ENCODE measurements around the gene PLPPR4. TPM values are rescaled to one million over a fixed set of nuclear protein-coding genes. Genes with fewer than 3 reads are reported as not detected.
A peak's percentile ranks its signal among the peaks of the same experiment; 100 is the strongest.

The PLPPR4 gene
- total RNA-seq, 2 donors from 2014 or later = 0.37 to 0.51 TPM

- Histone ChIP-seq H3K36me3 (no peaks in the 10 kb centered on the region), H3K27ac (no peak overlapping the region), H3K9me3 (no peaks in the 10 kb centered on the region), H3K4me1 (no peaks in the 10 kb centered on the region), H3K27me3 (no peaks in the 10 kb centered on the region), H3K4me3 (no peak overlapping the region)
- TF ChIP-seq CTCF (IDR thresholded peaks at IDR 0.05) = no peak
- no peak for DNase-seq (ENCODE audit: low spot score)
Observed at GRCh38 chr1:99305626-99306025, 41.3 kb downstream of the PLPPR4 start.

- Histone ChIP-seq H3K4me3 (no peak overlapping the region), H3K27me3 (no peaks in the 10 kb centered on the region), H3K9me3 (no peaks in the 10 kb centered on the region), H3K27ac (no peak overlapping the region), H3K4me1 (no peaks in the 10 kb centered on the region), H3K36me3 (no peaks in the 10 kb centered on the region)
- TF ChIP-seq CTCF (IDR thresholded peaks at IDR 0.05) = no peak
- no peak for DNase-seq (ENCODE audit: low spot score)
Observed at GRCh38 chr1:99306056-99306455, 41.8 kb downstream of the PLPPR4 start.

GRCh38 chr1:99306644-99307043, 42.4 kb downstream of the PLPPR4 start:
- Histone ChIP-seq H3K4me1 (no peaks in the 10 kb centered on the region), H3K27ac (no peak overlapping the region), H3K36me3 (no peaks in the 10 kb centered on the region), H3K4me3 (no peak overlapping the region), H3K27me3 (no peaks in the 10 kb centered on the region), H3K9me3 (no peaks in the 10 kb centered on the region)
- no peak for TF ChIP-seq CTCF (IDR thresholded peaks at IDR 0.05)
- DNase-seq (ENCODE audit: low spot score) = no peak

GRCh38 chr1:99315305-99315704, 51.0 kb downstream of the PLPPR4 start:
- no peaks in the 10 kb centered on the region for H3K4me1 ChIP-seq
- H3K9me3 ChIP-seq = no peaks in the 10 kb centered on the region
- no peak overlapping the region for H3K27ac ChIP-seq
- DNase-seq (ENCODE audit: low spot score) = no peak
- no peaks in the 10 kb centered on the region for H3K27me3 ChIP-seq
- no peaks in the 10 kb centered on the region for H3K36me3 ChIP-seq
- no peak overlapping the region for H3K4me3 ChIP-seq
- no peak for TF ChIP-seq CTCF (IDR thresholded peaks at IDR 0.05)

- DNase-seq (ENCODE audit: low spot score) = no peak
- no peaks in the 10 kb centered on the region for H3K27me3 ChIP-seq
- H3K27ac ChIP-seq = no peak overlapping the region
- H3K36me3 ChIP-seq = no peaks in the 10 kb centered on the region
- no peaks in the 10 kb centered on the region for H3K9me3 ChIP-seq
- H3K4me3 ChIP-seq = no peak overlapping the region
- H3K4me1 ChIP-seq = no peaks in the 10 kb centered on the region
- peak in 1 of 2 donors; percentile 45 for TF ChIP-seq CTCF (IDR thresholded peaks at IDR 0.05)
Observed at GRCh38 chr1:99326215-99326949, 62.1 kb downstream of the PLPPR4 start.

- Histone ChIP-seq H3K4me1 (no peaks in the 10 kb centered on the region), H3K27ac (no peak overlapping the region), H3K27me3 (no peaks in the 10 kb centered on the region), H3K36me3 (no peaks in the 10 kb centered on the region), H3K4me3 (no peak overlapping the region), H3K9me3 (no peaks in the 10 kb centered on the region)
- no peak for TF ChIP-seq CTCF (IDR thresholded peaks at IDR 0.05)
- no peak for DNase-seq (ENCODE audit: low spot score)
Observed at GRCh38 chr1:99327357-99327756, 63.1 kb downstream of the PLPPR4 start.

Measured in right atrium auricular region (tissue), 2 donors.